SIG-M5 treated with dmso at 0.1 percent for 504 hours (cell line): ENCODE data around the gene ATP8B3.

Experiments used
- DNase-seq: peaks from one replicate; lab custom pipeline; 2025; ENCODE audit not compliant: unreplicated experiment; lab: John Stamatoyannopoulos, UW

ATP8B3 gene

GRCh38 chr19:1746401-1747284 lies 65.4 kb downstream of the ATP8B3 start:
- no peak for DNase-seq

- DNase-seq, result no peak
Observed at GRCh38 chr19:1745589-1746031, 66.5 kb downstream of the ATP8B3 start.

GRCh38 chr19:1744822-1745563 lies 67.1 kb downstream of the ATP8B3 start:
- no peak for DNase-seq

GRCh38 chr19:1744133-1744665 lies 67.9 kb downstream of the ATP8B3 start:
- DNase-seq, result no peak

GRCh38 chr19:1742989-1743696 lies 68.9 kb downstream of the ATP8B3 start:
- no peak for DNase-seq

GRCh38 chr19:1739960-1740629 lies 72.0 kb downstream of the ATP8B3 start:
- no peak for DNase-seq

GRCh38 chr19:1736927-1737326 lies 75.1 kb downstream of the ATP8B3 start:
- no peak for DNase-seq

- DNase-seq, result no peak
Observed at GRCh38 chr19:1736280-1736679, 75.8 kb downstream of the ATP8B3 start.

GRCh38 chr19:1734321-1734966 lies 77.6 kb downstream of the ATP8B3 start:
- no peak for DNase-seq
